Osteoblast (primary cell): ENCODE data around the gene SPEF2. TPM values are rescaled to one million over a fixed set of nuclear protein-coding genes. Genes with fewer than 3 reads are reported as not detected.

ENCODE experiments used
- DNase-seq: peaks from one replicate; pipeline ENCODE4 v3.0.0; 2011; ENCODE audit warnings: low spot score, mixed read lengths; ENCODE audit not compliant: insufficient read length; ENCODE audit errors: missing footprints
- H2AFZ ChIP-seq: 2 replicates; pipeline ENCODE4 v1.6.0; 2011; ENCODE audit warnings: mild to moderate bottlenecking, low read length
- H3K27ac ChIP-seq: 2 replicates; pipeline ENCODE4 v1.5.1; 2011; ENCODE audit warnings: mild to moderate bottlenecking, low read depth, low read length, moderate library complexity
- H3K27me3 ChIP-seq: 2 replicates; pipeline ENCODE4 v1.6.0; 2012; ENCODE audit warnings: mild to moderate bottlenecking, control low read depth, inconsistent platforms, low read length, moderate library complexity; ENCODE audit not compliant: insufficient read depth
- H3K36me3 ChIP-seq: 2 replicates; pipeline ENCODE4 v1.5.1; 2011; ENCODE audit warnings: mild to moderate bottlenecking, low read length, control low read depth, moderate library complexity; ENCODE audit not compliant: insufficient read depth
- H3K4me1 ChIP-seq: 2 replicates; pipeline ENCODE4 v1.5.1; 2011; ENCODE audit warnings: mild to moderate bottlenecking, low read length, control low read depth, moderate library complexity; ENCODE audit not compliant: insufficient read depth
- H3K4me2 ChIP-seq: 2 replicates; pipeline ENCODE4 v1.6.0; 2011; ENCODE audit warnings: mild to moderate bottlenecking, low read length; ENCODE audit not compliant: insufficient read depth
- H3K4me3 ChIP-seq: fragments of 200-600 bp; sonication (generic); 3 replicates; pipeline ENCODE4 v1.5.1; 2012; ENCODE audit warnings: mild to moderate bottlenecking, low read length, inconsistent platforms; ENCODE audit not compliant: insufficient read depth
- H3K79me2 ChIP-seq: 2 replicates; pipeline ENCODE4 v1.6.0; 2012; ENCODE audit warnings: mild to moderate bottlenecking, low read length, control low read depth, inconsistent platforms; ENCODE audit not compliant: insufficient read depth
- H3K9me3 ChIP-seq: 2 replicates; pipeline ENCODE4 v1.5.1; 2011; ENCODE audit warnings: low read depth, low read length, control low read depth
- H4K20me1 ChIP-seq: 2 replicates; pipeline ENCODE4 v1.6.0; 2012; ENCODE audit warnings: mild to moderate bottlenecking, low read length, control low read depth; ENCODE audit not compliant: insufficient read depth
- total RNA-seq: library from RNA; depleted of rRNA; stranded (reverse); fragments of >200 nt; gene quantifications from 2 replicates; pipeline ENCODE4 v1.2.3, GENCODE V29; 2012
- TF ChIP-seq, protein P1 (sequence below): IDR thresholded peaks from 2 replicates; pipeline ENCODE4 v1.5.1; 2011; ENCODE audit warnings: mild to moderate bottlenecking, low read depth, low read length, moderate library complexity; ENCODE audit errors: extremely low read depth

The SPEF2 gene
- total RNA-seq, 1 donor: 7.2 TPM

DNA sequence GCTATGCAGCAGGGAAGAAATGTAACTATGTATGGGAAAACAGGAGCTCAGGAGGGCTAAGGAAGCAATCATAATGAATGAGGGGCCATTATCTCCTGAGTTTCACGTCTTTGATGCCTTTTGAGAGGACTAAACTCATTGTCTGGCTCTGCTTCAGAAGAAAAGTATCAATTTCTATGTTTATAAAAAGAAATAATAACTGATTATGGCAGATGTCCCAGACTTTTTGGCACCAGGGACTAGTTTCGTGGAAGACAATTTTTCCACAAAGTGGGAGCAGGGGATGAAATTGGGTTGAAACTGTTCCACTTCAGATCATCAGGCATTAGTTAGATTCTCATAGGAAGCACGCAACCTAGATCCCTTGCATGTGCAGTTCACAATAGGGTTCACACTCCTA, 230.3 kb downstream of the SPEF2 start:
- H2AFZ ChIP-seq: no peak overlapping the region
- TF ChIP-seq, protein P1, sequence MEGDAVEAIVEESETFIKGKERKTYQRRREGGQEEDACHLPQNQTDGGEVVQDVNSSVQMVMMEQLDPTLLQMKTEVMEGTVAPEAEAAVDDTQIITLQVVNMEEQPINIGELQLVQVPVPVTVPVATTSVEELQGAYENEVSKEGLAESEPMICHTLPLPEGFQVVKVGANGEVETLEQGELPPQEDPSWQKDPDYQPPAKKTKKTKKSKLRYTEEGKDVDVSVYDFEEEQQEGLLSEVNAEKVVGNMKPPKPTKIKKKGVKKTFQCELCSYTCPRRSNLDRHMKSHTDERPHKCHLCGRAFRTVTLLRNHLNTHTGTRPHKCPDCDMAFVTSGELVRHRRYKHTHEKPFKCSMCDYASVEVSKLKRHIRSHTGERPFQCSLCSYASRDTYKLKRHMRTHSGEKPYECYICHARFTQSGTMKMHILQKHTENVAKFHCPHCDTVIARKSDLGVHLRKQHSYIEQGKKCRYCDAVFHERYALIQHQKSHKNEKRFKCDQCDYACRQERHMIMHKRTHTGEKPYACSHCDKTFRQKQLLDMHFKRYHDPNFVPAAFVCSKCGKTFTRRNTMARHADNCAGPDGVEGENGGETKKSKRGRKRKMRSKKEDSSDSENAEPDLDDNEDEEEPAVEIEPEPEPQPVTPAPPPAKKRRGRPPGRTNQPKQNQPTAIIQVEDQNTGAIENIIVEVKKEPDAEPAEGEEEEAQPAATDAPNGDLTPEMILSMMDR: no peak
- no peaks in the 10 kb centered on the region for H4K20me1 ChIP-seq
- peaks cover 22% of the 10 kb centered on the region for H3K4me1 ChIP-seq
- H3K27ac ChIP-seq: no peak overlapping the region
- no peaks in the 10 kb centered on the region for H3K79me2 ChIP-seq
- no peaks in the 10 kb centered on the region for H3K9me3 ChIP-seq
- H3K36me3 ChIP-seq: no peaks in the 10 kb centered on the region
- H3K27me3 ChIP-seq: no peaks in the 10 kb centered on the region
- H3K4me2 ChIP-seq: no peak overlapping the region
- H3K4me3 ChIP-seq: no peak overlapping the region
- no peak for DNase-seq

DNA sequence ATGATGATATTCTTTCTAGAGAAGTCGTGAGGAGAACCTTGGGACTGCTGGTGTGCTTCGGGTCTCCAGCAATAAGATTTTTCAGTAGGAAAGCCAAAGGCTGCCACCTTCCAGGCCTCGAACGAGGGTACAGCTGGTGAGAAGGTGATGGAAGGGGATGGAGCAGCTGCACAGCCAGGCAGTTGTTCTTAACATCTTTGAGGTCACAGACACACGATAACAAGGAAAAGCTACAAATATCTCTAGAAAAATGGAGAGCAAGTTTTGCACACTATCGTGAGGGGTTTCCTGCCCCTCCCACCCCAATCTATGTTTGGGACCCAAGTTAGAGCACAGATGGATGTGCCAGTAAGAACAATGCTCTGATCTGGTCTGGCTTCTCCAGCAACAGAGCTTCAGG, 232.2 kb downstream of the SPEF2 start:
- H3K27ac ChIP-seq: no peak overlapping the region
- no peak overlapping the region for H3K4me2 ChIP-seq
- H3K27me3 ChIP-seq: no peaks in the 10 kb centered on the region
- TF ChIP-seq, protein P1: no peak
- peaks cover 25% of the 10 kb centered on the region for H3K4me1 ChIP-seq
- H3K36me3 ChIP-seq: no peaks in the 10 kb centered on the region
- no peaks in the 10 kb centered on the region for H3K9me3 ChIP-seq
- H2AFZ ChIP-seq: no peak overlapping the region
- no peaks in the 10 kb centered on the region for H3K79me2 ChIP-seq
- H3K4me3 ChIP-seq: no peak overlapping the region
- no peaks in the 10 kb centered on the region for H4K20me1 ChIP-seq
- DNase-seq: no peak

- Histone ChIP-seq H3K79me2 (no peaks in the 10 kb centered on the region), H3K4me3 (peak overlapping the region; percentile 71), H3K4me2 (peak overlapping the region; percentile 87), H3K27ac (peak overlapping the region; percentile 50), H3K27me3 (no peaks in the 10 kb centered on the region), H3K9me3 (no peaks in the 10 kb centered on the region), H2AFZ (peak overlapping the region; percentile 92), H4K20me1 (no peaks in the 10 kb centered on the region), H3K36me3 (no peaks in the 10 kb centered on the region), H3K4me1 (peaks cover 37% of the 10 kb centered on the region)
- TF ChIP-seq, protein P1: no peak
- peak; percentile 43 for DNase-seq
These were observed 233.5 kb downstream of the SPEF2 start for GRCh38 chr5:35850967-35851680.

GRCh38 chr5:35852084-35852734, 234.5 kb downstream of the SPEF2 start:
- H3K4me3 ChIP-seq: peak overlapping the region; percentile 71

More at GRCh38 chr5:35852084-35852734, 234.5 kb downstream of the SPEF2 start:
- TF ChIP-seq, protein P1: peak; percentile 50
- no peaks in the 10 kb centered on the region for H4K20me1 ChIP-seq
- H3K36me3 ChIP-seq: no peaks in the 10 kb centered on the region
- H3K27me3 ChIP-seq: no peaks in the 10 kb centered on the region
- H3K4me1 ChIP-seq: peaks cover 47% of the 10 kb centered on the region
- H3K27ac ChIP-seq: peak overlapping the region; percentile 62
- peak; percentile 49 for DNase-seq
- H2AFZ ChIP-seq: peak overlapping the region; percentile 57
- peak overlapping the region; percentile 87 for H3K4me2 ChIP-seq
- no peaks in the 10 kb centered on the region for H3K9me3 ChIP-seq
- H3K79me2 ChIP-seq: no peaks in the 10 kb centered on the region
